ENCODE data around the gene HPCAL1. TPM values are rescaled to one million over a fixed set of nuclear protein-coding genes. Genes with fewer than 3 reads are reported as not detected.

The HPCAL1 gene
- total RNA-seq, 4 donors from 2014 or later, result 26.4 to 45.7 (median 36.9) TPM

GRCh38 chr2:10355471-10356438, 53.1 kb downstream of the HPCAL1 start:
- no peak for DNase-seq (ENCODE audit: low spot score in 2 of 2)
- no peak overlapping the region for H3K4me3 ChIP-seq (ENCODE audit: low read depth, poor library complexity, severe bottlenecking)
- TF ChIP-seq POLR2A (IDR thresholded peaks at IDR 0.05), result no peak
- TF ChIP-seq CTCF (IDR thresholded peaks at IDR 0.05), result no peak
- 88 to 92% methylated on average over 16 of the region's 16 CpGs for WGBS, 2 donors
- intact Hi-C loops (cut with DNase I; ENCODE audit: low total_unique reads), result no loop called here

DNA sequence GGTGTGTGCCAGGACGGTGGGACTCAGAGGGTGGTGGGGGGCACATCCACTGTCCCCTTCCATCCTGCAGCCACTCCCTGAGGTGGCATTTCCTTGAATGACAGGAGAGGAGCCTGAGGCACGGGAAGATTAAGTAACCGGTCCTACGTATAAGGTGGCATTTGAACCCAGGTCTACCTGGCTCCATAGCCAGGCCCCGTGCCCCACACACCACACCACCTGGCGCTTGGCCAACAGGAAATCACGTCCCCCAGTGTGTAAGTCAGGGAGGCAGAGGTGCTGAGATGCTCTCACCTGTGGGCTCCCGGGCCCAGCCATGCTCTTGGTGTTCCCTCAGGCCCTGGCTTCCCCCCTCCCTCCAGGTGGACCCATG, 53.7 kb downstream of the HPCAL1 start:
- H3K4me3 ChIP-seq (ENCODE audit: low read depth, poor library complexity, severe bottlenecking), result no peak overlapping the region
- no peak for TF ChIP-seq CTCF (IDR thresholded peaks at IDR 0.05)
- TF ChIP-seq POLR2A (IDR thresholded peaks at IDR 0.05), result no peak
- 82 to 86% methylated on average over 8 of the region's 8 CpGs for WGBS, 2 donors
- DNase-seq (ENCODE audit: low spot score in 2 of 2), result no peak
- intact Hi-C loops (cut with DNase I; ENCODE audit: low total_unique reads), result no loop called here

DNA sequence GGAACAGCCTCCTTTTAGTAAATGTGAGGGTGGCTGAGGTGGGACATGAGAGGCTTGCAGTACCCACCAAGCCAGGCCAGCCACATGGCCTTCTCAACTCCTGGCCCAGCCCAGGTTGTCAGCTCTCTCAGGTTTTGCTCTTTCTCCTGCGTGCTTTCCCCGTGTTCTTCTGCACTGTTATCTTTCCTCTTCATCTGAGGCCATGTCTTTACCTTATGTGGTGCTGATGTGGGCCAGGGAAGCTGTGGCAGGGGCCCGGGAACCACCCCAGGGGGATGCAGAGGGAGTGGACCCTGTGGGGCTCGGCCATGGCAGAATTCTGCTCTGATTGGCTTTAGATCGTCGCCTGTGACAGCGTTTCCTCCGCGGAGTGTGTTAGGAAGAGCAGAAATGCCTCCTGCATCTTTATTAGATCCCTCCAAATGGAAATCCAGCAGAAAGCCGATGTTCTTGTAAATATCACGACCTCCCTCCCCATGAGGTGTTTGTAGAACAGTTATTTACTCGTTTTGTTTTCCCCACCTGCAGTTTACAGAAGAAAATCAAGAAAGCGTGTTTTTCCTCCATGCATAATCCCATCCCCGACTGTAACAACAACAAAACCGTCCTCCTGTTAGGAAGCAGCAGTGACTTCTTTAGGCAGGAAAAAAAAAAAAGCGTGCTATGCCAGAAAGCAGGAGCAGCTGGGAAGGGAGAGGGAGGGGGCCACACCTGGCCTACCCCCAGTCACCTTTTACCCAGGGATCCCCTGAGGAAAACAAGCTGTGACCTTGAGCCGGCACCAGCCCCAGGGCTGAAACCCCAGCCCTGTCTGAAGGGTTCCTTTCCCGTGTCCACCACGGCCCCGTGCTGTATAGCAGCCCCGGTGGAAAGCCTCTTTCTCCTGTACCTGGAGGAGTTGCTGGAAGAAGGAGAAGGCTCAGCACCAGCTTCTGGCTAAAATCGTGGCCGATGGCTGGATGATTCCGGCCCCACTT, 54.8 kb downstream of the HPCAL1 start:
- DNase-seq (ENCODE audit: low spot score in 2 of 2), result no peak
- TF ChIP-seq POLR2A (IDR thresholded peaks at IDR 0.05) (no peak), CTCF (IDR thresholded peaks at IDR 0.05) (no peak)
- 91 to 93% methylated on average over 24 of the region's 24 CpGs for WGBS, 2 donors
- no peak overlapping the region for H3K4me3 ChIP-seq (ENCODE audit: low read depth, poor library complexity, severe bottlenecking)
- intact Hi-C loops (cut with DNase I; ENCODE audit: low total_unique reads), result no loop called here

DNA sequence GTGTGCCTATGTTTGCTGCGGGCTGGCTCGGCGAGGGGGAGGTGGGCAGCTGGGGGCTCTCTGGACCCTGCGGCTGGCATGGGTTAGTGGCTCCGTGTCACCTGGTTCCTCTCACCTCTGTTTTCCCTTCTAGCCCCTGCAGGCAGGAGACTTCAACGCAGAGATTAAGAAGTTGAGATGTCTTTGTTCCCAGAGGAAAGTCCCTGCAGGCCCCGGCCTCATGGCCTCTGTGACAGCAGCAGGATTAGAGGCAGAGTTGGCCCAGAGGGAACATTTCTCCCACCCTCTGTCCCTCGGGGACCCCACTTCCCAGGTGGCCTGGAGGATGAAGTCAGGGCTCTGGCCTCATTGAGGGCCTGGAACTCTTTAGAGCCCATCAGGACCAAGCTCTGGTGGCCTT, 56.5 kb downstream of the HPCAL1 start:
- H3K4me3 ChIP-seq (ENCODE audit: low read depth, poor library complexity, severe bottlenecking), result no peak overlapping the region
- TF ChIP-seq POLR2A (IDR thresholded peaks at IDR 0.05) (no peak), CTCF (IDR thresholded peaks at IDR 0.05) (no peak)
- no peak for DNase-seq (ENCODE audit: low spot score in 2 of 2)
- 88 to 96% methylated on average over 8 of the region's 8 CpGs for WGBS, 2 donors
- intact Hi-C loops (cut with DNase I; ENCODE audit: low total_unique reads), result no loop called here

GRCh38 chr2:10359731-10360329, 57.1 kb downstream of the HPCAL1 start:
- 93 to 95% methylated on average over 21 of the region's 21 CpGs for WGBS, 2 donors
- TF ChIP-seq CTCF (IDR thresholded peaks at IDR 0.05) (no peak), POLR2A (IDR thresholded peaks at IDR 0.05) (no peak)
- DNase-seq (ENCODE audit: low spot score in 2 of 2), result no peak
- intact Hi-C loops (cut with DNase I; ENCODE audit: low total_unique reads), result loop anchor here (5.0 kb wide), 1 partner anchor 493 kb away; no protein-coding TSS in a partner anchor
- no peak overlapping the region for H3K4me3 ChIP-seq (ENCODE audit: low read depth, poor library complexity, severe bottlenecking)

All from lower leg skin (tissue), 4 donors.